Measurements from ENCODE around the gene STXBP6.

Gene STXBP6

GRCh38 chr14:24887623-24888304 is 162.2 kb downstream of the STXBP6 start:
- no peak for DNase-seq (ENCODE audit: low read depth)

- DNase-seq (ENCODE audit: low read depth), result no peak
Observed at GRCh38 chr14:24885410-24885913, 164.5 kb downstream of the STXBP6 start.

- no peak for DNase-seq (ENCODE audit: low read depth)
Observed at GRCh38 chr14:24883576-24883975, 166.4 kb downstream of the STXBP6 start.

- DNase-seq (ENCODE audit: low read depth), result no peak
Observed at GRCh38 chr14:24881116-24881893, 168.6 kb downstream of the STXBP6 start.

GRCh38 chr14:24880689-24881088 is 169.3 kb downstream of the STXBP6 start:
- no peak for DNase-seq (ENCODE audit: low read depth)

- no peak for DNase-seq (ENCODE audit: low read depth)
Observed at GRCh38 chr14:24879661-24880386, 170.1 kb downstream of the STXBP6 start.

GRCh38 chr14:24876996-24877395 is 173.0 kb downstream of the STXBP6 start:
- no peak for DNase-seq (ENCODE audit: low read depth)

GRCh38 chr14:24875991-24876878 is 173.7 kb downstream of the STXBP6 start:
- DNase-seq (ENCODE audit: low read depth), result no peak

GRCh38 chr14:24875203-24875838 is 174.6 kb downstream of the STXBP6 start:
- no peak for DNase-seq (ENCODE audit: low read depth)

GRCh38 chr14:24874514-24875202 is 175.3 kb downstream of the STXBP6 start:
- no peak for DNase-seq (ENCODE audit: low read depth)

- no peak for DNase-seq (ENCODE audit: low read depth)
Observed at GRCh38 chr14:24873551-24873950, 176.4 kb downstream of the STXBP6 start.

GRCh38 chr14:24870949-24871701 is 178.8 kb downstream of the STXBP6 start:
- no peak for DNase-seq (ENCODE audit: low read depth)

- no peak for DNase-seq (ENCODE audit: low read depth)
Observed at GRCh38 chr14:24868389-24868788, 181.6 kb downstream of the STXBP6 start.

GRCh38 chr14:24866067-24866639 is 183.8 kb downstream of the STXBP6 start:
- DNase-seq (ENCODE audit: low read depth), result no peak

- DNase-seq (ENCODE audit: low read depth), result no peak
Observed at GRCh38 chr14:24863968-24864684, 185.8 kb downstream of the STXBP6 start.

GRCh38 chr14:24861083-24861630 is 188.8 kb downstream of the STXBP6 start:
- DNase-seq (ENCODE audit: low read depth), result no peak

- no peak for DNase-seq (ENCODE audit: low read depth)
Observed at GRCh38 chr14:24859559-24859958, 190.4 kb downstream of the STXBP6 start.

GRCh38 chr14:24858684-24859083 is 191.3 kb downstream of the STXBP6 start:
- DNase-seq (ENCODE audit: low read depth), result no peak

All from GM04504 (cell line).